OCI-LY3 (cell line): ENCODE results near the gene DNAJB14.

Source experiments
- EZH2phosphoT487 ChIP-seq: fragments of 200-600 bp; shearing (Covaris generic); IDR thresholded peaks from 2 replicates; pipeline ENCODE4 v1.6.1; 2018; ENCODE audit warnings: antibody characterized with exemption, mixed run types, low read depth
- TF ChIP-seq, protein P1 (sequence below): fragments of 200-600, 300-600 bp; sonication (generic); IDR thresholded peaks from 2 replicates; pipeline ENCODE4 v1.5.1; 2014; ENCODE audit warnings: antibody characterized with exemption, low read length, low read depth

DNA sequence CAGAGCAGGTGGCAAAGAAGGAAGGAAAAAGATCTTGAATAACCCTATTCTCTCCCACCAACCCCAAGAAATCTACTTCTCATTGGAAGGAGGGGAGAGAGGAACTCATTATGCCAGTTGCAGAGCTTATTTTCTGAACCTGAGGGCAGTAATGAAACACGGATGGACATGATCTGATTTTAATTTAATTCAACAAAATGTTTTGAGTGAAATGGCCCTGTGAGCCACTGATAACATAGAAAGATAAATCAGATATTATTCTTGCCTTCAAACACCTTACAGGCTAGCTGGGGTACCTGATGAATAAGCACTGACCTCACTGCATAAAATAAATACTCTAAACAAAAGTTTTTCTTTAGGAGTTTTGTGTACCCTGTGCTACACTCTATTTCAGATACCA, 99.5 kb downstream of the DNAJB14 start:
- TF ChIP-seq, protein P1, sequence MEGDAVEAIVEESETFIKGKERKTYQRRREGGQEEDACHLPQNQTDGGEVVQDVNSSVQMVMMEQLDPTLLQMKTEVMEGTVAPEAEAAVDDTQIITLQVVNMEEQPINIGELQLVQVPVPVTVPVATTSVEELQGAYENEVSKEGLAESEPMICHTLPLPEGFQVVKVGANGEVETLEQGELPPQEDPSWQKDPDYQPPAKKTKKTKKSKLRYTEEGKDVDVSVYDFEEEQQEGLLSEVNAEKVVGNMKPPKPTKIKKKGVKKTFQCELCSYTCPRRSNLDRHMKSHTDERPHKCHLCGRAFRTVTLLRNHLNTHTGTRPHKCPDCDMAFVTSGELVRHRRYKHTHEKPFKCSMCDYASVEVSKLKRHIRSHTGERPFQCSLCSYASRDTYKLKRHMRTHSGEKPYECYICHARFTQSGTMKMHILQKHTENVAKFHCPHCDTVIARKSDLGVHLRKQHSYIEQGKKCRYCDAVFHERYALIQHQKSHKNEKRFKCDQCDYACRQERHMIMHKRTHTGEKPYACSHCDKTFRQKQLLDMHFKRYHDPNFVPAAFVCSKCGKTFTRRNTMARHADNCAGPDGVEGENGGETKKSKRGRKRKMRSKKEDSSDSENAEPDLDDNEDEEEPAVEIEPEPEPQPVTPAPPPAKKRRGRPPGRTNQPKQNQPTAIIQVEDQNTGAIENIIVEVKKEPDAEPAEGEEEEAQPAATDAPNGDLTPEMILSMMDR: no peak
- TF ChIP-seq EZH2phosphoT487: no peak
